GM23338 (cell line): ENCODE results near the gene MYO18B. TPM values are rescaled to one million over a fixed set of nuclear protein-coding genes. Genes with fewer than 3 reads are reported as not detected.

Source experiments
- ATAC-seq: fragments of 200-7000 bp; cut with Tn5 transposase; 3 replicates; pipeline ENCODE4 v1.9.1; 2020
- DNase-seq: peaks from one replicate; pipeline ENCODE4 v3.0.0-alpha.2; 2015; ENCODE audit warnings: low spot score
- H2AFZ ChIP-seq: fragments of 200-600 bp; sonication (generic); 2 replicates; pipeline ENCODE4 v1.8.0; 2016; ENCODE audit warnings: antibody characterized with exemption, mild to moderate bottlenecking, moderate library complexity
- H3F3A ChIP-seq: fragments of 200-600 bp; sonication (generic); replicated peaks from 2 replicates; pipeline ENCODE4 v1.8.0; 2017; ENCODE audit warnings: antibody characterized with exemption, mixed run types, low read depth
- H3K27ac ChIP-seq: fragments of 200-600 bp; sonication (generic); 2 replicates; pipeline ENCODE4 v1.6.1; 2016; ENCODE audit warnings: low read depth
- H3K27me3 ChIP-seq: fragments of 200-600 bp; sonication (generic); 2 replicates; pipeline ENCODE4 v1.8.0; 2016; ENCODE audit warnings: mild to moderate bottlenecking, mixed run types, moderate library complexity; ENCODE audit not compliant: insufficient read depth
- H3K36me3 ChIP-seq: fragments of 200-600 bp; sonication (generic); 2 replicates; pipeline ENCODE4 v1.8.0; 2016; ENCODE audit warnings: mild to moderate bottlenecking; ENCODE audit not compliant: insufficient read depth
- H3K4me1 ChIP-seq: fragments of 200-600 bp; sonication (generic); 2 replicates; pipeline ENCODE4 v1.8.0; 2016; ENCODE audit warnings: mild to moderate bottlenecking, moderate library complexity; ENCODE audit not compliant: insufficient read depth
- H3K4me2 ChIP-seq: fragments of 200-600 bp; sonication (generic); 2 replicates; pipeline ENCODE4 v1.7.1; 2017; ENCODE audit warnings: mixed run types
- H3K4me3 ChIP-seq: fragments of 200-600 bp; sonication (generic); 2 replicates; pipeline ENCODE4 v1.6.1; 2016; ENCODE audit warnings: mixed run types
- H3K79me2 ChIP-seq: fragments of 200-600 bp; sonication (generic); replicated peaks from 2 replicates; pipeline ENCODE4 v1.8.0; 2017; ENCODE audit warnings: mild to moderate bottlenecking; ENCODE audit not compliant: insufficient read depth
- H3K9me2 ChIP-seq: fragments of 200-600 bp; sonication (generic); 2 replicates; pipeline ENCODE4 v1.8.0; 2017; ENCODE audit not compliant: insufficient read depth
- H4K20me1 ChIP-seq: fragments of 200-600 bp; sonication (generic); replicated peaks from 2 replicates; pipeline ENCODE4 v1.8.0; 2017; ENCODE audit warnings: mild to moderate bottlenecking; ENCODE audit not compliant: insufficient read depth
- H3K27ac Mint-ChIP-seq: 2 replicates; pipeline ENCODE4 v1.8.0; 2020; ENCODE audit warnings: inconsistent platforms, mild to moderate bottlenecking, moderate library complexity, mixed read lengths
- H3K27me3 Mint-ChIP-seq: 3 replicates; pipeline ENCODE4 v1.8.0; 2022; ENCODE audit warnings: low read depth, mild to moderate bottlenecking, moderate library complexity, mixed read lengths, inconsistent platforms; ENCODE audit not compliant: insufficient read depth, poor library complexity
- H3K36me3 Mint-ChIP-seq: 3 replicates; pipeline ENCODE4 v1.8.0; 2021; ENCODE audit warnings: low read depth, mild to moderate bottlenecking, inconsistent platforms, moderate library complexity, mixed read lengths
- H3K4me1 Mint-ChIP-seq: 3 replicates; pipeline ENCODE4 v1.8.0; 2020; ENCODE audit warnings: mild to moderate bottlenecking, inconsistent platforms, mixed read lengths
- H3K4me3 Mint-ChIP-seq: 3 replicates; pipeline ENCODE4 v1.8.0; 2021; ENCODE audit warnings: moderate library complexity, mild to moderate bottlenecking, inconsistent platforms, mixed read lengths
- H3K9me3 Mint-ChIP-seq: 3 replicates; pipeline ENCODE4 v1.8.0; 2020; ENCODE audit warnings: moderate library complexity, mild to moderate bottlenecking, inconsistent platforms, mixed read lengths
- JUNB ChIP-seq: IDR thresholded peaks from one replicate; pipeline ENCODE4 v1.6.1; 2016; ENCODE audit warnings: antibody characterized with exemption; ENCODE audit not compliant: unreplicated experiment
- NANOG ChIP-seq: IDR thresholded peaks from 2 replicates; pipeline ENCODE4 v1.6.1; 2016; ENCODE audit warnings: antibody characterized with exemption, borderline replicate concordance
- POLR2AphosphoS5 ChIP-seq: IDR thresholded peaks from 2 replicates; pipeline ENCODE4 v1.6.1; 2016; ENCODE audit warnings: antibody characterized with exemption, low read depth
- REST ChIP-seq: IDR thresholded peaks from one replicate; pipeline ENCODE4 v1.6.1; 2018; ENCODE audit warnings: antibody characterized with exemption; ENCODE audit not compliant: unreplicated experiment
- ZNF331 ChIP-seq: fragments of 250-450 bp; sonication (Bioruptor Pico); IDR thresholded peaks from 2 replicates; pipeline ENCODE4 v1.5.0; 2020; ENCODE audit warnings: low read depth, mild to moderate bottlenecking, moderate library complexity
- ZNF462 ChIP-seq: fragments of 250-450 bp; sonication (Bioruptor Pico); IDR thresholded peaks from 2 replicates; pipeline ENCODE4 v1.5.0; 2020; ENCODE audit warnings: mild to moderate bottlenecking, moderate library complexity
- polyA plus RNA-seq: library from polyadenylated mRNA; unstranded; fragments of >200 nt; fragmentation: Nextera tagmentation; extraction: Ambion mirVana; gene quantifications from 2 replicates; pipeline ENCODE4 v1.2.1, GENCODE V29; 2016
- total RNA-seq: library from RNA; depleted of rRNA; stranded (reverse); fragments of >200 nt; shearing (Covaris generic); gene quantifications from 2 replicates; pipeline ENCODE4 v1.2.3, GENCODE V29; 2014

The MYO18B gene
- total and polyA plus RNA-seq, 2 experiments from 2014 or later: 0.36 to 0.45 TPM

GRCh38 chr22:25781801-25782200 lies 39.8 kb downstream of the MYO18B start:
- no peak for ATAC-seq
- H3K27me3 ChIP-seq: no peaks in the 10 kb centered on the region
- H3K36me3 Mint-ChIP-seq: no peaks in the 10 kb centered on the region; the same call in 2 of the 3 replicates
- no peaks in the 10 kb centered on the region for H3K36me3 ChIP-seq
- H3K27ac Mint-ChIP-seq: no peak overlapping the region
- H3K9me3 Mint-ChIP-seq: no peaks in the 10 kb centered on the region; the same call in 2 of the 3 replicates
- no peaks in the 10 kb centered on the region for H3K79me2 ChIP-seq
- H3K4me2 ChIP-seq: no peak overlapping the region
- no peaks in the 10 kb centered on the region for H3K9me2 ChIP-seq
- no peaks in the 10 kb centered on the region for H3K4me1 ChIP-seq
- H3K4me1 Mint-ChIP-seq: no peaks in the 10 kb centered on the region
- H4K20me1 ChIP-seq: no peaks in the 10 kb centered on the region
- peaks cover 5% of the 10 kb centered on the region for H3K27me3 Mint-ChIP-seq
- no peak overlapping the region for H2AFZ ChIP-seq
- H3F3A ChIP-seq: no peaks in the 10 kb centered on the region
- no peak for TF ChIP-seq NANOG
- no peak for TF ChIP-seq ZNF331 (CRISPR knock-in tag)
- no peak for TF ChIP-seq POLR2AphosphoS5
- TF ChIP-seq ZNF462: no peak
- no peak for TF ChIP-seq JUNB
- TF ChIP-seq REST: no peak
- no peak overlapping the region for H3K27ac ChIP-seq
- no peak for DNase-seq
- H3K4me3 ChIP-seq: no peak overlapping the region
- H3K4me3 Mint-ChIP-seq: no peak overlapping the region
